HG03439 (cell line): Measurements from ENCODE around the gene ADAMTS3.

Experiments used
- ATAC-seq: cut with Tn5 transposase; IDR thresholded peaks from one replicate; pipeline ENCODE4 v1.9.1; 2021; ENCODE audit warnings: mild to moderate bottlenecking, moderate library complexity; ENCODE audit not compliant: unreplicated experiment

ADAMTS3 gene

GRCh38 chr4:72418458-72418857 is 150.6 kb downstream of the ADAMTS3 start:
- no peak for ATAC-seq

- ATAC-seq: no peak
Measured at GRCh38 chr4:72410158-72410557, 158.9 kb downstream of the ADAMTS3 start.

DNA sequence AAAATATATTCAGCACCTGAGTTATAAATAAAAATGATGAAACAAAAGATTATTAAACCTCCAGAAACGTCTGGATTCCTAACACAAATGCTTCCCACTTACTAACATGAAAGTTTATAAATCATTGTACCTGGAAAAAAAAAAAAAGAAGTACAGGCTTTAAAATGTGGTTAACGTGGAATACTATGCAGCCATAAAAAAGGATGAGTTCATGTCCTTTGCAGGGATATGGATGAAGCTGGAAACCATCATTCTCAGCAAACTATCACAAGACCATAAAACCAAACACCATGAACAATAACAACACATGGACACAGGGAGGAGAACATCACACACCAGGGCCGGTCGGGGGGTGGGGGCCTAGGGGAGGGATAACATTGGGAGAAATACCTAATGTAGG is 160.5 kb downstream of the ADAMTS3 start:
- ATAC-seq: no peak

DNA sequence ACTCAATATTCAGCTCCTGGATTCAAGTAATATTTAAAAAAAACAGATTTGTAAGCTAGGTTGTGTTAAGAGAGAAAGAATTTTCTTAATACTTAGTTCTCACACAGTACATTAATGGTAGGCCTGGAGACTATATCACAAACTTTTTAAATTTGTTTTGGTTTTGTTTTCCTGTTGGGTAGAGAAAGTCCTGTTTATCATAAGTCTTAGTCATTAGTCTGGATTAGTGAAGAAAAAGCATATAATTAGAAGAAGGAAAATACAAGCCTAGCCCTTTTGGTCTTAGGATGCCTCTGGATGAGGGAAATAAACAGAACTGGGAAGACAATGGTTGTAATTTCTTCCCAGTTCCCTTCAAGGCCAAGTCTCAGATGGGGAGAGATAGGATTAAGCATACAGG is 163.6 kb downstream of the ADAMTS3 start:
- no peak for ATAC-seq

- ATAC-seq: no peak
Measured at GRCh38 chr4:72397314-72397713, 171.7 kb downstream of the ADAMTS3 start.

- no peak for ATAC-seq
Measured at GRCh38 chr4:72394012-72394663, 174.9 kb downstream of the ADAMTS3 start.

DNA sequence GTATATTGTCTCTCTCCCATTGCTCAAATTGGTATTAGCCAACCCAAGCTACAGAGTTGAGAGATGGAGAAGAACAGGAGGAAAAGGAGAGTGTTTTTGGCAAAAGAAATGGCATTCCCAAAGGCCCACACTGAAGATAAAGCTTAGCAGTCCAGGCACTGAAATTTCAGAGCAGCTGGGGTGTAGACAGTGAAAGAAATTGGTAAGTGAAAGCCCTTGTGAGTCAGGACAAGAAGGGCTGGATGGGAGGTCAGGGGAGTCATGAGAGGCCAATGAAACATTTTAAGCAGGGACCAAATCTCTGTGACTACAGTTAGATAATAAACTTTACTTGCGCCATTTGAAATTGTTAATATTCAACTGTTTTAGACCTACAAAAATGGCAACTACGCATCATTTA is 177.7 kb downstream of the ADAMTS3 start:
- no peak for ATAC-seq

- ATAC-seq: no peak
Measured at GRCh38 chr4:72390409-72390808, 178.6 kb downstream of the ADAMTS3 start.

- no peak for ATAC-seq
Measured at GRCh38 chr4:72388521-72388920, 180.5 kb downstream of the ADAMTS3 start.

DNA sequence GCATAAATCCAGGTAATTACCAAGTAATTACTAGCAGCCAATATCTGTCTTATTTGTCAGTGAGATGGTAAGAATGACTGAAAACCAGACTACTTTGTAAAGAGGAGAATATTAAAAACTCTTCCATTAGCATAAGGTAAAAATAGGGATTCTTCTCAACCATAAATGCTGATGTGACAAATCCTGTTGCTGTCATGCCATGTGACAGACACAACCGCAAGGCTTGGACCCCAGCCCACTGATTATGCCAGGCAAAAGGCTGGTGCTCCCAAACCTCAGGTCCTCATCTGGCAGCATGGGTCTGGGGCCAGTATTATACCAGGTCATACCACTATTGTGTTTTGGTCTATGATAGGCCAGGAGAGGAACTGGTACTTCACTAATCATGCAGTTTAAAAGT is 181.1 kb downstream of the ADAMTS3 start:
- no peak for ATAC-seq

- no peak for ATAC-seq
Measured at GRCh38 chr4:72383439-72383838, 185.6 kb downstream of the ADAMTS3 start.

DNA sequence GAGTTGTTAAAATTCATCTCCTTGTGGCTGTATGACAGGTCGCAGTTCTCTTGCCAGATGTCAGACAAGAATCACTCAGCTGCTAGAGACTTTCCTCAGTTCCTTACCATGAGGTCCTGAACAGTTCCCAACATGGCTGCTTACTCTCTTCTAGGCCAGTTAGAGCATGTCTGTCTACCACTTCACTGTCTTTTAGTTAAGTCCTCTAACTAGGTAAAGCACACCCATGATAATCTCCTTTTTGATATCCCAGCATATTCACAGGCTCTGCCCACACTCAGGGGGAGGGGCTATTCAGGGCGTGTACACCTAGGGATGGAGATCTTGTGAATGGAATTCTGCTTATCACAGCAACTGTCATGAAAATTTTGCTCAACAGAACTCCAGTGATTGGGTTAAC is 190.1 kb downstream of the ADAMTS3 start:
- no peak for ATAC-seq

GRCh38 chr4:72377491-72378194 is 191.4 kb downstream of the ADAMTS3 start:
- no peak for ATAC-seq

DNA sequence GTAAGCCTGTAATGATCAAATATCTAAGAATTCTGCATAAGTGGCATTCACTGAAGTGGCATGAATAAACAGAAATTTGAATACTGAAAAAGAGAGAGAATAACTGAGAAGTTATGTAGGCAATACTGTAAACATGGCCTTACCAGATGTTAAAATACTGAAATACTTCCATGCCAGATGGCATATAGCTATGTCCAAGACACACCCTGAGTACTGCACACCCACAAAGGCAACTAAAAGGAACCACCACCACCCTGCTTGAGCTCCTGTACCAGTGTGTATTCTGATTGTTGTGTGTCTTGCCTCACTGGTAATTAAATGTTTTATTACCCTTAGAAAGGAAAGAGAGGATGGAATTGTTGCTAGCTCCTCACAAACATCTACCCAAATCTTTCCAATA is 192.1 kb downstream of the ADAMTS3 start:
- ATAC-seq: no peak

GRCh38 chr4:72375073-72375736 is 193.8 kb downstream of the ADAMTS3 start:
- no peak for ATAC-seq

- no peak for ATAC-seq
Measured at GRCh38 chr4:72374159-72374558, 194.9 kb downstream of the ADAMTS3 start.

DNA sequence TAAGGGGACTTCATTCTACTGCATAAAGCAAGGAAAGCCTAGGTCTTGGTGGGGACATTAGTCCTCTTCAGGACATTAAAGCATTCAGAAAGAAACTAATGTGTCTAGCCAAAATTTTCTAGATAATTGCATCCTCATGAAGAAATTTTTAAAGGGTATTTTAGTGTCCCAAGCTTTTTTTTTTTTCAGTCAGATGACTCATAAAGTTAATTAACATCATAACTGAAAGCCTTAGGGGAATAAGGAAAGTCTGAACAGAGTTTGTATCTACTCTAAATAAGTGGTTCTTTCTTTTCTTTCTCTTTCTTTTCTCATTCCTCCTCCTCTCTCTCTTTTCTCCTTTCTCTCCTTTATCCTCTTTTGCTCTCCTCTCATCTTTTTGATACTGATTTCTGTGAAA is 202.4 kb downstream of the ADAMTS3 start:
- no peak for ATAC-seq

- no peak for ATAC-seq
Measured at GRCh38 chr4:72365981-72366380, 203.0 kb downstream of the ADAMTS3 start.

- ATAC-seq: no peak
Measured at GRCh38 chr4:72365016-72365415, 204.0 kb downstream of the ADAMTS3 start.

DNA sequence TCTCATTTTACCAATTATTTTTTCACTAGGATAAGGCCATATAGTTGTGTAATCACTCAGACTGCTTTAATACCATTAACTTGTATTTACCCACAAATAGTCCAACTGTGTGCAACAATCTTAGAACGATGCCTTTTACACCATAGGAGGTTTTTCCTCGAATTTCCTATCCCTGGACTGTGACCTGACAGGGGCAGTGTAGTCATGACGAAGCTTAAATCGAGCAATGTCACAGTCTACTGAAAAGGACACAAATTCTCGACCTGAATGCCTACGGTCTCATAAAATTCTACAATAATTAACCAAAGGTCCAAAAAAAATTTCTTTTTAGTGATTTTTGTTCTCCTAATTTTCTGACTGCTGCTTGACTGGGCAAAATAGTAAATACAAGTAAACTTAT is 208.9 kb downstream of the ADAMTS3 start:
- ATAC-seq: no peak

DNA sequence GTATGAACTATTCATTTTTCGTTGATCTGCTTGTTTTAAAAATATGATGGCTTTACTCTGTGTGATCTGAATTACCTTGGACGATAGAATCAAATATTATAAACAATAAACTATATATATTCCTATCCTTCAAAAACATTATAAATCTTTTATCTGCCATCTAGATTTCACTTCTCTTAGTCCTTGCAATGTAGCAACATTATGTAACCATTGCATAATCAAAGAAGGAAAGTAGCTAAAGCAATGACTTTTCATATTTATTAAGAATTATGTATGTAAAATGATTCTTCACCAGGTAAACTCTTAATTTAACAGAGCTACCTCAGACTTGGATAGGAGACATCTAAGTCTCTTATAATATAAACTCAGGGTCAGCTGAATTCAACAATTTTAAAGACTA is 210.5 kb downstream of the ADAMTS3 start:
- no peak for ATAC-seq

DNA sequence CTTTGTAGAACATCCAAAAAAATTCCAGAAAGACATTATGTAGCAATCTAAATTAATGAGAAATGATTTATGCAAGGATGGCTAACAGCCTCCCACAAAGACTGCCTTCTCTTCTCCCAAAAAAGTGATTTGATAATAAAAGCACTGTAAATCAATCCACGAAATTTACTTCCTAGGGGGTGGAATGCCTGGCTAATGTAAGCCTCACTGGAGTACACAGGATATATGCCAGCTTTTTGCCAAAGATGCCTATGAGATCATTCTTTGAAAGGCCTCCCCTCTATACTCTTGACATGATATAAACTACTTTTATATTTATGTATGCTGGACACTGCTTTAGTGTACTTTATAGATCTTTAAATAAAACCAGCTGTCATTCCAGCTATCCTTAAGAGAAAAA is 211.1 kb downstream of the ADAMTS3 start:
- no peak for ATAC-seq
